Suppressor macrophage treated with lipopolysaccharide for 1 hour (primary cell): Measurements from ENCODE around the gene SORCS1.

ENCODE experiments used
- DNase-seq, 3 donors: peaks; one replicate each; pipeline ENCODE4 v3.0.0-alpha.2; 2020 to 2022

The SORCS1 gene

DNA sequence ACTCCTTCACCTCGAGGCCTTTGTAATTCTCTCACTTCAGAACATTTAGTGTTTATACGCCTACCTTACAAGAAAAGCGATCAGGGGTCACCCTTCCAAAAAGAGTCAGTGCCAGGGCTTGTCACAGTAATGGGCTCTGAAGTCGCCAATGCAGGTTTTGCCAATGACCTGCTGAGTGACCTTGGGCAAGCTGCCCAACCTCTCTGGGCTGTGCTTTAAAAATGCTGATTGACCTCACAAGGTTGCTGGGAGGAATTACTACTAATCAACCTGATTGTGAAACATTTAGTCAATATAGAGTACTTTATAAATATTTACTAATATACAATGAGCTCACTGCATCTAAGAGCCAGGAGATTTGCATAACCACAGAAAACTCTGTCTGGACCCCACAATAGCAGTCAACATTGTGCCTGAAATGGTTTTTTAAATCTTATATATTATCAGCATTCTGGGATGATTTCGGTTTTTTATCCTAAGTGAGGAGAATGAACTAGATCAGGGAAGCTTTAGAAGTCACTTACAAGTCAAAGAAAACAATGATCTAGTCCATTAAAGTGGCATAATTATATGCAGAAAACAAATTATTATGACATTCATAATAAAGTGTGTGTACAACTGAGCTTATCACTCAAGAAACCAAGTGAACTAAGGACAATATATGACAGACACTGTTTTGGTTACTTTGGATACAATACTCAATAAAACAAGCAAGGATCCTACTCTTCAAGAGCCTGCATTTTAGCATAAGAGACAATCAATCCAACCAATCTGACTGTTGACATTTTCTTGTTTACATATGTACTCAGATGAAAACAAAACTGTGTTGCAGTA lies 290.5 kb downstream of the SORCS1 start:
- DNase-seq, result no peak

DNA sequence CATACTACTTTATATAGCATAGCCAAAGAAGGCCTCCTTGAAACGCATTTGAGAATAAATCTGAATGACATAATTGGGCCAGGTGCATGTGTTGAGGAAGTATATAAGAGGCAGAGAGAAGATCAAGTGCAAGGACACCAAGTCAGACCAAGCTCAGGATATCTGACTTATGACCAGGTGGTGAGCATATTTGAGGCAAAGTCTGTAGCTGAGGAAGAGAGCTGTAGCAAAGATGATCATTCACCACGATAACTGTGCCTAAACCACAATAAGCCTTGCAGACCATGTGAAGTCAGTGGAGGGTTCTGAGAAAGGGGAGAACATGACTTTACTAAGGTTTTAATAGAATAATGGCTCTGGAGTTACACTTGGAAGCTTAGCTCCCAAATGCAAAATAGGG lies 292.3 kb downstream of the SORCS1 start:
- DNase-seq, result no peak

DNA sequence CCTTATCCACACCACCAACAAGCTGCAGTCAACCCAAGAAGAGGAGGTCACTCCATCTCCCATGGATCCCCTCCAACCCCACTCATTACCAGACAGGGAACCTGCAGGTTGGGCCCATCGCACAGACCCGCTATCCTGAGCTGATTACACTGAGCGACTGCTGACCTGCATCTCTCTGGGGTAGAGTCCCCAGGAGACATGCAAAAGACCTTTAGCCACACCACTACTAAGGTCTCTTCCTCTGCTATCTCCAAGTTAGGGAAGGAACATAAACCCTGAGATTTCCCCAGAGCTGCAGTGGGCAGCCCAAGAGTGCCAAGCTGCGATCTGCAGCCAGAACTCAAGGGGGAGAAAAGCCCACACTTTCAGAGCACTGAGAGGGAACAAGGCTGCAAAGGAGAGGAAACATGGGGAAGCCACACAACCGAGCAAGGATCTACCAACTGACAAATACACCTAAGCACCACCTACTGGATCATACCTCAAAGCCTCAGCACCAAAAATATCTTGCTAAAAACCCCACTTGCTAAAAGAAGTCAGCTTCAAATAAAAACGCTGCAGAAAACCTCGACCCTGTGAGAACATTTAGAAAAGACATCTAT lies 298.2 kb downstream of the SORCS1 start:
- no peak for DNase-seq

DNA sequence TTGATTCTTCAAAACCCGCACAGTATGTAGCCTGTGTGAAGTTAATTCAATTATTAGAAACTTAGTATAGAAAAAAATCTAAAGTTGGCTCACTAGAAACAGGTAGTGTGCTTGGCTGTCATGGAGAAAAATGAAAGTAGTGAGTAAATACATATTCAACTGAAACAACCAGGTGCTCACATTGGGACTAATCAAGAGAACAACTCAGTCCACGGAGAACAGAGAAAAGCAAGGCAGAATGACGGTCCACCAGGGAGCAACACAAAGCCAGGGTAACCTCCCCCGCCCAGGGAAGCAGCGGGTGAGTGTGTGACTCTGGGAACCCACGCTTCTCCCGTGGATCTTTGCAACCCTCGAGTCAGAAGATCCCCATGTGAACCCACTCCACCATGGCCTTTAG lies 300.5 kb downstream of the SORCS1 start:
- DNase-seq, result no peak

DNA sequence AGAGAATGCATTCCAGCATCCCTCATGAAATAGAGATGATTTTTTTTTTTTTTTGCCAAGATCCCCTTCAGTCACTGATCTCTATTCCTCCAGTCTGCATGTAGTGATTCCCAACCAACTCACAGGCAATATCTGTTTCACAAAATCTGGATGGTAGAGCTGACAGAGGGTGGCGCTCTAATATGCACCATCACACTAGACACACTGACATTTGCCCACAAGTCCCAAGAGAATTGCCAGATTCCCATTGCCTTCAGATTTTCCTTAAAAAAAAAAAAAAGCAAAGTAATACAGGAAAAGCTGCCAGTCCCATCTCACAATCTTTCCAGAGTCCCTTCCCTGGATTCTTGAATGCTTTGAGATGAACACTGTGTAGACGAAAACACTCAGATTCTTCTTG lies 301.0 kb downstream of the SORCS1 start:
- no peak for DNase-seq

DNA sequence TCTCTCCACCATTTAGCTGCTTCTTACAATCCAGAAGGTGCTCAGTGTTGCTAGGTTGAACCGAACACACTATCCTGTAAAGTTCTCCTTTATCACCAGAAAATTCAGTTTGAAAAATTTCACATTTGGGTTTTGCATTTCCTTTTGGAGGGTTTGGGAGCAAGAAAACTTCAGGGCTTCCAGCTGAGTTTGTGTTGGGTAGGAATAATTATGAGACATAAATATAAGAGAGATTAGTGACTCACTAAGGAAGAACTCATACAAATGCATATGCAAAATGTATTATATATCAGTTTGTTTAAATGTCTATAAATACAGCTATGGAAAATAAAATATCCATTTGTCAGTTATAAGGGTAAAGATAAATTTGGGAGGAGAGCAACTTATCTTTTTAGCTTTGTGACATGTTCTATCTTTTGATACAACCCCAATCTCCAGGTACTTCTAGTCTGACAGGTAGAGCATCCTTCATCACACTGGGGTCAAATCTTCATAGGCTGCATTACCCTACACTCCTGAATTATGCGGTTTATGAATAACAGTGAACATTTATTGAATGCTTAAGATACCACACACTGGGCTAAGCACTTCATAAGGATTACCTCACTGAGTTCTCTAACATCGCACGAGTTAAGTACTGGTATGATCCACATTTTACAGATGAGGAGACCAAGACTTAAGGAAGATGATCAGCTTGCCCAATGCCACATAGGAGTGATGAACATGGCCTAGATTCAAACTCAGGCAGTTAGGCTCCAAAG lies 304.4 kb downstream of the SORCS1 start:
- no peak for DNase-seq

DNA sequence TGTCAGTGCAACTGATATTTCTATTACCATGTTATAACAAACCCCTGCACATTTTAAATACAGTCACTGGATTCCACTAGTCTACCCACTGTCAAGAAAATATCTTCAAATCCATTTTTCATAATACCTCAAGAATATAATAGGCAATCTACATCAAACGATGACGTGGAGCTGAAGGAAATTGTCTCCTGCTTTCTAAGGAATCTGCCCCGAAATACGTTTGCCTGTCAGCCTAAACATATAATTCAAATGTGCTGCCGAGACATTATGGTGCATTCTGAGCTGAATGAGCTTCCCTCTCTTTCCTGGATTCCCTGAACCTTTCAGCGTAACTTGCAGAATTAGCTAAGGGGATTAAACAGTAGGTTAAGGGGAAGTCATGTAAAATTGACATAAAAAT lies 306.8 kb downstream of the SORCS1 start:
- no peak for DNase-seq

DNA sequence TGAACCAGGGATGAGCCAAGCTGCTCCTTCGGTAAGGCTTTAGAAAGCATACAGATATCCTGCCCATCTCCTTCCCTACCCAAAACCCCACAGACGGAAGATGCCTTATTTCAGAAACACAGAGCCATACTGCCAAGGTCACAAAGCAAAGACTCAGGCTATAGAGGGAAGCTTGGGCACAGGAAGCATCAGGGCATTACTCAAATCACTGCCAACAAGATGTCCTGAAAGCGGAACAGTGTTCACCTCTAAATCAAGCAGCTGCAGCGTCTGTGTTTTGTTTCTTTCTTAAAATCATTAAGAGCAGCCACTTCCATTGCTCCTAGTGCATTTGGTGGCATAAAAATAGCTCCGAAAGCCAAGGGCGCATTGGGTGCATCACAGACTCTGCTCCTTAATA lies 307.3 kb downstream of the SORCS1 start:
- no peak for DNase-seq

DNA sequence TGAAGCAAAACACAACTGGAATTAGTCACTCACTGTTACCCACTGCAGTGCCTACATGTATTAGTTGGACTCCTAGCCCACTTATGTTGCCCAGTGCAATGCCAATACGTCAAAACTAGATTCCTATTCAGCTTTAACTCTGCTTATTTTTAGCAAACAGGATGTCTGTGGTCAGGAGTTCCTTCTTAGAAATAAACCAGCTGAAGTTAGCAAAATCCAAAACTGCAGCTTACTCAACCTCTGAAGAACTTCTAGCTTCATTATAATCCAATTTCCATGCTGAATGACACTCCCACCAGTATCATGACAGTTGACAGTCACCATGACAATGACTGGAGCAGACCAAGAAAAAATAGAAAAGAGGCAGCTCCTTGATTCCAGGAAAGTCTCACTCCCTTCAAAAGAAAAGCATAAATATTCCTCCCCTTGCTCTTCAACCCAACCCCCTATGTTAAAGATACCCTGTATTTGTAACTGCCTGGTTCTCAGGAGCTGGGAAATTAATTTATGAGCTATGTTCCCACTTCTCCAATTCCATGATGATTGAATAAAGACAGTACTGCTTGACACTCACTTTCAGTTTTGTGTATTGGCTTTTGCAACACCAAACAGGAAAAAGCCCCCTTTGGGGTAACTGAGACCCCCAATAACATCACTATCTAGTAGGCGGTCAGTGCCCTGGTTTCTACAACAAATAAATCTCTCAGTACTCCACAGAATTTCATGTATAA lies 327.4 kb downstream of the SORCS1 start:
- peak; percentile 55 to 85 (median 77) for DNase-seq

DNA sequence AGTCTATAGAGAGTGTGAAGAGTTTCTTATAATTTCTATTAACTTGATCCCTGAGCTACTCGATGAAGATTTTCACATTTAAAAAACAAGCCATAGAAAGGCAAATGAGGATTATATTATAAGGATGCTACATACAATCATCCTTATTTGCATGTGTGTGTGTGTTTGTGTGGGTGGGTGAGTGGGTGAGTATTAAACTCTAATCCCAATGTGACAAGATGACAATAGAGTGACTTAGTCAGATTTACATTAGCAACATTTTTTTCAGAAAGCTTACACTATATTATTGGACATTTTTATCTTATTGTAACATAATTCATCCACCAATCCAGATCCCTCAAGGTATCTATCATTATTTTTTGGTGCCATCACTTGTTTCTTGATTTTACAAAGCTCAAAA lies 331.7 kb downstream of the SORCS1 start:
- DNase-seq, result peak; percentile 57 to 68 (median 68)

DNA sequence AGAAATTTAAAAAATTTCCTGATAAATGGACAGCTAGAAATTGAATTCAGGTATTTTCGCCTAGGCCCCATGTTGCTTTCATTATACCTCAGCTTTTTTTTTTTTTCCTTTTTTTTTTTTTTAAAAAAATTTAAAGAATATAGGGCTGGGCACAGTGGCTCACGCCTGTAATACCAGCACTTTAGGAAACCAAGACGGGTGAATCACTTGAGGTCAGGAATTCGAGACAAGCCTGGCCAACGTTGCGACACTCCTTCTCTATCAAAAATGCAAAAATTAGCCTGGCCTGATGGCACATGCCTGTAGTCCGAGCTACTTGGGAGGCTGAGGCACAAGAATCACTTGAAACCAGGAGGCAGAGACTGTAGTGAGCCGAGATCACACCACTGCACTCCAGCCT lies 334.0 kb downstream of the SORCS1 start:
- peak; percentile 70 to 86 (median 84) for DNase-seq

DNA sequence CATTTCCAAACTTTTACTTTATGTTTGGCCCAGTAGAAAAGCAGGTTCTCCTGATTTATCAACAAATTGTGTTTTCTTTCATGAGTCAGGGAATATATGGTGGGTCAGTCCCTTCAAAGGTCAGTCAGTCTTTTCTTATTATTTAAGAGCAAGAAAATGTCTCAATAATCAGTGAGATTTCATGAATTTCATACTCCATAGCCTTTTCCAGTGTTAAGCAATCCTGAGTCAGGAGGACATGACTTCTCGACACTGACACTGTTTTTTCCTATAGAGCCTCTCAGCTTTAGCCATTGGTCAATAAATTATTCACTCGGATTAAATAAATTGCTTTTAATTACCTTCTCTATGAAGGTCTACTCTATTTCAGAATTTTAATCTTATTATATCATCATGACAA lies 334.5 kb downstream of the SORCS1 start:
- DNase-seq, result peak; percentile 73 to 95 (median 95)

DNA sequence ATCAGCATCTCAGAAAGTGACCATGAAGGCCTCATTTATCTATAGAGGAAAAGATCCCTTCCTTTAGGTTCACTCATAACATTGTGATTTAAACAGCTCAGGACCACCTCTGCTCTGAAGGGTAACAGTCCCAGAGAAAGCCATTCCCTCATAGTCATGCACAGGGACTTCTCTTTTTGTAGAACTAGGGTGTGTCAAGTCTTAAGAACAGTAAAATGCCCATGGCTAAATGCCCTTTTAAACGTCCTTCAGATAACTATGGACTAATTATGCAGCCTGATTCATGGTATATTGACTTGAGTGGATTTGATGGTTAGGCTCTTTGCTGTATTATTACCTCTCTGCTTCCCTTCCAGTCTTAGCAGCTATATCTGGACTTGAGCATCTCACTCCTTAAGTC lies 337.8 kb downstream of the SORCS1 start:
- DNase-seq, result peak; percentile 34 to 44 (median 42)

DNA sequence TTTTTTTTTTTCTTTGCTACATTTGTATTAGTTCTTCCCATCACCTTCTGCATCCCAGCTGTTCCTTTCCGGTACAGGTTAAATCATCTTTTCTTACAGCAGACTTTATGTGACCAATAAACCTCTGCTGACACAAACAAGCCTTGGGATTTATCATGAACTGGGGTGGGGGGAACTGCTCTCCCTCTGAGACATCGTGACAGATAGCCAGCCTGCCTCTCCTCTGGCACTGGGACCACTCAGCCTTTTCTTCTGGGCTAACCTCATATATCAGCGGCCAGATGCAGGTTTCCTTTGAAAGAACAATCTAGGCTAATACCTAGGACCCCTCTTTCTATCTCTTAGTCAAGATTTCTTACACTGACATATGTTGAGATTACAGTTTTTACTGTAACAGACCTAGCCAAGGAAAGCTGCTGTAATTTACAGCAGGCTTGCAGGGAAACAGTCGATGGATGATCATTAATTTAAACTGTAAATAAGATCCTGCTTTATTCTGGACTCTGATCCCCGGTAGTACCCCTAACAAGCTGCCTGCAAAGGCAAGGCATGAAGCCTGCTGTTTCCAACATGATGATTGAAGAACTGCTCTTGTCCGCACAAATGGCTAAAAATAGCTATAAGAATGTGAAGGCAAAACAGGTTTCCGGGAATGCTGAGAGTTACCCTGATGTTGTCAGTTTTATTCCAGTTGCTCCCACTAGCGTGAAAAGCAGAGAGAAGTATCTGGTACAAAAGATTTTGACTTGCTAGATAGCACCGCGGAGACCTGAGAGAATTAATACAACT lies 338.7 kb downstream of the SORCS1 start:
- no peak for DNase-seq

DNA sequence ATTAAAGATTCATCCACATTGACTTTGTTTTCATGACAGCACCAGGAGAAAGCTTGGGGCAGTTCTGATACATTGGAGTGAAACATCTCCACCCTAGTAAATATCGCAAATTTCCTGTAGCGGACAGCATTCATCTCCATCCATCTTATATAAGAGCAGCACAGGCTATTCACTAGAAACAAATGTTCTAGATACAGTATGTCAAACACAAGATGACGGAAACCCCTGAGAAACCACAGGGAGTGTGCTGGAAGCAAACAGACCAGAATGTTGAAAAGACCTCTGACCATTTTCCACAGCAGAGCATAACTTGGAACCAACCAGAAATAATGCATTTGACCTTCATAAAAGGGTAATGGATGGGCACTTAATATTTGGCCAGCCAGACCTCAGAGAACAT lies 343.9 kb downstream of the SORCS1 start:
- DNase-seq, result no peak

DNA sequence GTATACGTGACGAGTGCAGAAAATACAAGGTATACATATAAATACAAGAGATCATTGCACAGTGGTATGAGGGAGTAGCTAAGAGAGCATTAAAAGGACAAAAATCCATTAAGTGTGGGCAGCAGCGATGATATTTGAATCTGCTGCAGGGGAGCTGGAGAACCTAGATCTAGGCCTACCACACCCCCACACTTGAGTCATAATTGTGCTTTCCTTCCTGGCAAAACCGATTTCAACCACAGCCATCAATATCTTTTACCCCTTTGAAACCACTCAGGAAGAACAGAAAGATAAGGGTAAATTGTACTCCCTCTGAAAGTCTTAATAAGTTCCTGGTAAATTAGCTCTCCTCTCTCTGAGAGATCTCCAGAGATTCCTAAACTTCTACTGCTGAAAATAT lies 345.0 kb downstream of the SORCS1 start:
- peak; percentile 23 to 47 (median 38) for DNase-seq

DNA sequence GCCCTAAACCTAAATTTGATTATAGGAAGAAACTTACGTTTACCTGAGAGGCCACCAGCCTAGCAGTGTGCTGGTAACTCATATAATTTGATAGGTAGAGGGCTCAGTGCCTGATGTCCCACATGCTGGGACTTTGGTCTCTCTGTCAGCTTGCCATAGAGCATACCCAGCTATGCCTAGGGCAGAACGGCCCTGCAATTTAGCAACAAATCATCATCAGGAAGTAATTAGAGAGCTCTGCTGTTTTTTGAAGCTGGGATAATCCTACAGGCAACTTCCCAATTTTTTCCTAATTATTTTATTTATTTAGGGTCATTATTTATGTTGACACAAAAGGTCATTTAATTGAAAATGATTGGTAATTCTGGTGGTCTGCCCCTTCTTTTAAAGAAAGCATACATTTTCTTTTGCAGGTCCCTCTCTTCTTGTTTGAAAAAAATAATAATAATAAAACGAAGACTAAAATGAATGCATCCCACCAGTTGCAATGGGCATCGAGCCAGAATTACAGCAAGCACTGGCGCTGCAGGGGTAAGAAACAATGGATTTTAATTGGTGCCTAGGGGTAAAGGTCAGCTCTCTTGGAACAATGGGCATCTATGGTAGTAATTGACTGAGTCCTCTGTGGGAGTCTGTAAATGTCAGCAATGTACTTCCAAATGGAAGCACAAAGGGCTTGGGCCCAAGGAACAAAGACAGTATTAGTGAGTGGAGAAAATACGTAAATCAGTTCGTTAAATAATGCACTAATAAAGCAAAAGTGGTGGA lies 348.0 kb downstream of the SORCS1 start:
- no peak for DNase-seq

DNA sequence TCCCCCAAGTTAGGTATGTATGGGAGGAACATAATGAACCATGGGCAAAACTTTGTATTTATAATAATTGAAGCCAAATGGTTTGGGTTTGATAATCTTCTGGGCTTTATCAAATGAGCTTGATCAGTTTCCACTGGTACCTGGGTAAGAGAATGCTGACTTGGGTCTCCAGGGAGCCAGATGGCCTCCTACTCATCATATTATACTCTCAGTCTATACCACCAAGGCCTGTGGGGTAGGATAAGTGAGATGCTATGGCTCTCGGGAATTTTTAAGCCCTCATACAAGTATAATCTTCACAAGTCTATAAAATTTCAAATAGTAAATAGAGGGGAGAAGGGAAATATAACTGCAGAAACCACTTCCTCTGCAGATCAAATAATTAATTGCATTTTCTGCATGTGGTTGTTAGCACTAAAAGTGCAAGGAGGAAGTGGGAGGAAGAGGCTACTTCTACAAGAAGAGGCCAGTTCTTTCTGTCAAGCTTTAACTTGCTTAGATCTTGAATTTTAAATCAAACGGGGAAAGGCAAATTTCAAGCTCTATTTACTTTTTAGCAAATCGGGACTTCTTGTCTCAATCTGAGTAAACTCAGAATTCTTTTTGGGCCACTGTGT lies 349.0 kb downstream of the SORCS1 start:
- peak; percentile 8 to 44 (median 26) for DNase-seq

DNA sequence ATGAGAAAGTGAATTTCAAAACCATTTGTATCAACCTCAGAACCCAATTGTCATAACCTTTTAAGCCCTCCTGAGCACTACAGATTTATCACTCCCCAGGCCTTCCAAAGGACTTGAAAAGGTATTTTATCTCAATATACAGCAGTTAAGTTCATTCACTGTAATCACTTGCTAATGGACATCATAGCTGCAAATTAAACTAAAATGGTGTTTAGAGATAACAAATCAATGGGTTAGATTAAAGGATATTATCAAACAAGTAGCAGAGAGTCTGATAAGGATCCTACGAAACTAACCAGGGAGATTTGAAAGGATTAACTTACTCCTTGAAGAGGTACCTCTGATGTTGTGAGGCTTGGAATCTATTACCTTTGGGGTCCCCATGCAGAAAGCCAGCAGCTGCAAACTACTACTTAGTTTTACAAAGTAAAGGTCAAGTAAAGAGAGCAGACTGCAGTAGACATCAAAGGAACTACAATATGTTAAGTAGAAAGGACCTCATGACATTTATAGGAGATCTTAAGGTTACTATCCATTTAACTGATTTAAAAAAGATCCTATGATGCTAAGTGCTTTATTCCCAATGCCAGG lies 359.4 kb downstream of the SORCS1 start:
- DNase-seq, result no peak

DNA sequence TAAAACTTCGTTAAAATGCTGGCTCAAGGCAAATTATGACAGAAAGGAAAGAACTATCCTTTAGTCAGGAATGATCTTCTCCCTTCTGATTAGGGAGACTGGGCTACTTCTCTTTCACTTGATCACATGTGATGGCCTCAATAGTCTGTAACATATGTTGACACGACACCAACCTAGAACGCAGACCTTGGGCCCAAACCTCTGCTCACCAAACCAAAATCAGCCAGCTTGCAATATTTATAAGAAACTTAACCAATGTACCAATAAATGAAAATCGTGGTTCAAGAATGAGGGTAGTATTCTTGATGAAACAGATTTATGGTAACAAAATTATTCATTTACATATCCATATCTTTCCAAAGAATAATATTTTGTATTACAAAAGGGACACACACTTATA lies 361.6 kb downstream of the SORCS1 start:
- DNase-seq, result no peak

DNA sequence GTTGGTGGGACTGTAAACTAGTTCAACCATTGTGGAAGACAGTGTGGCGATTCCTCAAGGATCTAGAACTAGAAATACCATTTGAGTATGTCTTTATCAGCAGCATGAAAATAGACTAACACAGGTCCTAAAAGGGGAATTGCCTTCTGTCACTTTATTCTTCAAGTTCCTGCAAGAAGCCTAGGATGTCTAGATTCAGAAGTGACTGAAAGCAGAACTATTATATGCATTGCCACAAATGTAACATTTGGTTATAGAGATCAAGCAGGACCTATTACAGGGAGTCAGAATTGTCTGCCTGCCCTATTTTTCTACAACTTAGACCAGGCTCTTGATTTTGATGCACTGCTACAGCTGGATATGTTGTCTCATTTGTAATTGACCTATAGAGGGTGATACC lies 364.7 kb downstream of the SORCS1 start:
- DNase-seq, result peak in 2 of 3 donors; percentile 27 to 47
